H1 (cell line): Measurements from ENCODE around the gene CMC4. TPM values are rescaled to one million over a fixed set of nuclear protein-coding genes. Genes with fewer than 3 reads are reported as not detected.

Experiments used
- CTCF ChIA-PET: fragments of 300-600 bp; sonication (Branson Sonifier 250); formaldehyde crosslinking; loops from one replicate; lab custom pipeline; 2021; ENCODE audit not compliant: partially characterized antibody; lab: Charles Lee
- POLR2A ChIA-PET: fragments of 300-600 bp; sonication (Branson Sonifier 250); formaldehyde crosslinking; loops from one replicate; lab custom pipeline; 2021; ENCODE audit warnings: inconsistent platforms; ENCODE audit not compliant: partially characterized antibody; lab: Charles Lee
- DNase-seq, 2 experiments: peaks; one replicate each; pipeline versions ENCODE4 v3.0.0 to v3.0.0-alpha.2; 2010 to 2022; ENCODE audit warnings: low spot score in 2 of 2, low read depth in 1 of 2, mixed read lengths in 1 of 2
- FAIRE-seq: peaks from 2 replicates; lab custom pipeline; 2011; peaks lifted over from hg19 to GRCh38; lab: Jason Lieb, UNC
- H2AFZ ChIP-seq: 2 replicates; pipeline ENCODE4 v1.8.1; 2012; ENCODE audit warnings: low read length, inconsistent platforms
- H2AK5ac ChIP-seq: 2 replicates; pipeline ENCODE4 v1.6.1; 2013; ENCODE audit warnings: low read depth, low read length
- H2BK120ac ChIP-seq: replicated peaks from 2 replicates; pipeline ENCODE3; 2013; ENCODE audit warnings: low read depth, low read length, inconsistent platforms
- H2BK12ac ChIP-seq: 2 replicates; pipeline ENCODE4 v1.6.1; 2013; ENCODE audit warnings: low read depth, low read length
- H2BK15ac ChIP-seq: 2 replicates; pipeline ENCODE4 v1.6.1; 2013; ENCODE audit warnings: low read length
- H2BK20ac ChIP-seq: 2 replicates; pipeline ENCODE4 v1.6.1; 2013; ENCODE audit warnings: low read length
- H2BK5ac ChIP-seq: 2 replicates; pipeline ENCODE4 v1.6.1; 2013; ENCODE audit warnings: low read depth, low read length
- H3K14ac ChIP-seq: 2 replicates; pipeline ENCODE4 v1.6.1; 2013; ENCODE audit warnings: inconsistent platforms; ENCODE audit not compliant: insufficient read length
- H3K18ac ChIP-seq: 2 replicates; pipeline ENCODE4 v1.6.1; 2013; ENCODE audit warnings: low read length; ENCODE audit errors: extremely low read depth
- H3K23ac ChIP-seq: 2 replicates; pipeline ENCODE4 v1.6.1; 2013; ENCODE audit warnings: inconsistent platforms; ENCODE audit not compliant: insufficient read length
- H3K23me2 ChIP-seq: 2 replicates; pipeline ENCODE4 v1.6.1; 2013; ENCODE audit warnings: low read depth, low read length
- H3K27ac ChIP-seq: 2 replicates; pipeline ENCODE4 v1.6.1; 2011; ENCODE audit warnings: low read depth, low read length, inconsistent platforms
- H3K27me3 ChIP-seq, 4 experiments: replicated peaks in 1 of 4; 1 replicate in 1 of 4; 2 replicates in 3 of 4; pipeline versions ENCODE4 v1.6.1 to v1.8.1; 2011 to 2013; ENCODE audit warnings: low read length in 3 of 4, mild to moderate bottlenecking in 3 of 4, inconsistent platforms in 2 of 4, mixed read lengths in 2 of 4, moderate library complexity in 1 of 4; ENCODE audit not compliant: control insufficient read depth in 3 of 4, insufficient read depth in 3 of 4; ENCODE audit errors: extremely low read depth in 1 of 4
- H3K36me3 ChIP-seq, 4 experiments: 2 replicates each; pipeline versions ENCODE4 v1.6.1 to v1.8.1; 2011 to 2013; ENCODE audit warnings: mild to moderate bottlenecking in 4 of 4, low read length in 3 of 4, moderate library complexity in 2 of 4, control low read depth in 1 of 4, inconsistent platforms in 1 of 4; ENCODE audit not compliant: insufficient read depth in 4 of 4, control insufficient read depth in 2 of 4
- H3K4ac ChIP-seq: replicated peaks from 2 replicates; pipeline ENCODE3; 2013; ENCODE audit warnings: low read length, low read depth, mixed read lengths, inconsistent platforms; ENCODE audit not compliant: insufficient read length
- H3K4me1 ChIP-seq, 4 experiments: replicated peaks in 1 of 4; 1 replicate in 1 of 4; 2 replicates in 3 of 4; pipeline versions ENCODE4 v1.6.1 to v1.8.1; 2011 to 2013; ENCODE audit warnings: low read length in 3 of 4, inconsistent platforms in 2 of 4, mixed read lengths in 1 of 4; ENCODE audit not compliant: insufficient read depth in 4 of 4, control insufficient read depth in 3 of 4
- H3K4me2 ChIP-seq, 2 experiments: 2 replicates each; pipeline versions ENCODE4 v1.6.1 to v1.8.1; 2011 to 2013; ENCODE audit warnings: low read depth in 2 of 2, low read length in 2 of 2, control low read depth in 1 of 2, inconsistent platforms in 1 of 2, mild to moderate bottlenecking in 1 of 2; ENCODE audit not compliant: insufficient read depth in 1 of 2
- H3K4me3 ChIP-seq, 4 experiments: fragments of 200-600, 300-600 bp in 1 of 4; sonication (generic), shearing (Covaris generic), sonication (Bioruptor Twin) in 1 of 4; 2 replicates each; pipeline versions ENCODE4 v1.5.1 to v1.8.1; 2011 to 2016; ENCODE audit warnings: low read length in 4 of 4, low read depth in 3 of 4, control low read depth in 2 of 4, inconsistent platforms in 2 of 4, mild to moderate bottlenecking in 2 of 4, mixed read lengths in 1 of 4, moderate library complexity in 1 of 4; ENCODE audit not compliant: insufficient read depth in 2 of 4; ENCODE audit errors: extremely low read depth in 1 of 4
- H3K56ac ChIP-seq: replicated peaks from 2 replicates; pipeline ENCODE3; 2013; ENCODE audit warnings: low read depth, mild to moderate bottlenecking, mixed read lengths, low read length, inconsistent platforms; ENCODE audit not compliant: insufficient read length
- H3K79me1 ChIP-seq: 2 replicates; pipeline ENCODE4 v1.6.1; 2013; ENCODE audit warnings: low read depth, low read length, control low read depth
- H3K79me2 ChIP-seq, 2 experiments: 2 replicates each; pipeline versions ENCODE4 v1.6.1 to v1.8.1; 2012 to 2013; ENCODE audit warnings: low read length in 2 of 2, mild to moderate bottlenecking in 2 of 2, inconsistent platforms in 1 of 2; ENCODE audit not compliant: insufficient read depth in 2 of 2, control insufficient read depth in 1 of 2
- H3K9ac ChIP-seq, 4 experiments: replicated peaks in 1 of 4; 1 replicate in 1 of 4; 2 replicates in 3 of 4; pipeline versions ENCODE4 v1.6.1 to v1.8.1; 2011 to 2013; ENCODE audit warnings: low read depth in 3 of 4, low read length in 3 of 4, control low read depth in 2 of 4, mild to moderate bottlenecking in 2 of 4, moderate library complexity in 2 of 4, inconsistent platforms in 1 of 4; ENCODE audit errors: extremely low read depth in 1 of 4
- H3K9me3 ChIP-seq, 2 experiments: 2 replicates each; pipeline versions ENCODE4 v1.6.1 to v1.8.1; 2012 to 2013; ENCODE audit warnings: mild to moderate bottlenecking in 2 of 2, moderate library complexity in 2 of 2, control low read depth in 1 of 2, inconsistent platforms in 1 of 2, low read depth in 1 of 2, low read length in 1 of 2, mixed read lengths in 1 of 2; ENCODE audit not compliant: insufficient read depth in 2 of 2
- H4K20me1 ChIP-seq, 2 experiments: replicated peaks in 1 of 2; 2 replicates each; pipeline versions ENCODE3 to v1.8.1; 2011 to 2013; ENCODE audit warnings: inconsistent platforms in 2 of 2, low read length in 2 of 2, mild to moderate bottlenecking in 1 of 2; ENCODE audit not compliant: insufficient read depth in 2 of 2, control insufficient read depth in 1 of 2
- H4K5ac ChIP-seq: 2 replicates; pipeline ENCODE4 v1.6.1; 2013; ENCODE audit warnings: low read length, low read depth, mixed read lengths, inconsistent platforms; ENCODE audit not compliant: insufficient read length
- H4K8ac ChIP-seq: 2 replicates; pipeline ENCODE4 v1.8.0; 2013; ENCODE audit warnings: mild to moderate bottlenecking, moderate library complexity, low read length, inconsistent platforms; ENCODE audit not compliant: insufficient read depth; ENCODE audit errors: extremely low read depth
- H4K91ac ChIP-seq: replicated peaks from 2 replicates; pipeline ENCODE3; 2013; ENCODE audit warnings: low read length, mixed read lengths, inconsistent platforms; ENCODE audit not compliant: insufficient read length
- ASH2L ChIP-seq: fragments of 200-600, 300-600 bp; sonication (generic); IDR thresholded peaks from one replicate; pipeline ENCODE4 v1.7.1; 2017; ENCODE audit warnings: low read length
- BRCA1 ChIP-seq: IDR thresholded peaks from 2 replicates; pipeline ENCODE4 v1.6.1; 2012; ENCODE audit warnings: low read depth, low read length, improper control_type of control experiment
- CBX5 ChIP-seq: fragments of 300-800, 300-1000 bp; sonication (generic); IDR thresholded peaks from 2 replicates; pipeline ENCODE4 v1.7.1; 2016; ENCODE audit warnings: antibody characterized with exemption, low read length, low read depth
- KDM4A ChIP-seq: IDR thresholded peaks from one replicate; pipeline ENCODE4 v1.7.1; 2012; ENCODE audit warnings: low read depth, mild to moderate bottlenecking, moderate library complexity, low read length, inconsistent platforms; ENCODE audit not compliant: severe bottlenecking
- KDM5A ChIP-seq: fragments of 200-600 bp; IDR thresholded peaks from 2 replicates; pipeline ENCODE4 v1.7.1; 2012; ENCODE audit warnings: mild to moderate bottlenecking, low read length, inconsistent platforms, mixed read lengths
- POLR2AphosphoS5 ChIP-seq: IDR thresholded peaks from 2 replicates; pipeline ENCODE4 v1.6.1; 2011; ENCODE audit warnings: low read depth, low read length
- RFX5 ChIP-seq: IDR thresholded peaks from 2 replicates; pipeline ENCODE4 v1.6.1; 2011; ENCODE audit warnings: low read depth, low read length, improper control_type of control experiment, borderline replicate concordance
- SP4 ChIP-seq: IDR thresholded peaks from 2 replicates; pipeline ENCODE4 v1.6.1; 2012; ENCODE audit warnings: low read length, inconsistent platforms
- ZNF274 ChIP-seq: IDR thresholded peaks from 2 replicates; pipeline ENCODE4 v1.7.0; 2012; ENCODE audit warnings: low read length, borderline replicate concordance; ENCODE audit errors: extremely low read depth
- WGBS, 2 experiments: shearing (Covaris generic) in 1 of 2; methylation state at CpG; one replicate each; pipeline versions ENCODE4 v1.1.6 to v1.1.7; 2013 to 2015; ENCODE audit warnings: low lambda C conversion rate in 2 of 2, mixed read lengths in 2 of 2, inconsistent platforms in 1 of 2, low coverage in 1 of 2, missing lambda C conversion rate in 1 of 2; ENCODE audit not compliant: insufficient replicate concordance in 2 of 2, insufficient coverage in 1 of 2, insufficient read length in 1 of 2; ENCODE audit errors: extremely low coverage in 1 of 2, missing lambda C conversion rate in 1 of 2; 5-methylcytosine and 5-hydroxymethylcytosine counted together
- polyA plus RNA-seq, 7 experiments: library from polyadenylated mRNA; depleted of rRNA in 3 of 7; stranded (reverse) in 5 of 7; unstranded in 2 of 7; fragments of >200 nt in 5 of 7; fragments of 200-250 nt in 2 of 7; gene quantifications; 1 replicate in 5 of 7; 2 replicates in 1 of 7; 4 replicates in 1 of 7; pipeline versions ENCODE4 v1.2.1 to v1.2.3, GENCODE V29; 2011 to 2013; ENCODE audit warnings: missing spikeins in 2 of 7, mixed read lengths in 2 of 7
- total RNA-seq: library from RNA; stranded (reverse); fragmentation: NEBNext Ultra II Directional; extraction: Animal tissue kit (Norgen Biotek cat#: 25700); gene quantifications from 2 replicates; pipeline ENCODE4 v1.2.1, GENCODE V29; 2021
- TF ChIP-seq, protein P1 (sequence below): IDR thresholded peaks from 2 replicates; pipeline ENCODE4 v1.6.1; 2011; ENCODE audit warnings: low read length, improper control_type of control experiment

CMC4 gene
- total and polyA plus RNA-seq, 2 of the 8 experiments (the other 6 are each of a cell fraction or from before 2014, with no cell fraction given): 6.0 to 8.8 TPM

DNA sequence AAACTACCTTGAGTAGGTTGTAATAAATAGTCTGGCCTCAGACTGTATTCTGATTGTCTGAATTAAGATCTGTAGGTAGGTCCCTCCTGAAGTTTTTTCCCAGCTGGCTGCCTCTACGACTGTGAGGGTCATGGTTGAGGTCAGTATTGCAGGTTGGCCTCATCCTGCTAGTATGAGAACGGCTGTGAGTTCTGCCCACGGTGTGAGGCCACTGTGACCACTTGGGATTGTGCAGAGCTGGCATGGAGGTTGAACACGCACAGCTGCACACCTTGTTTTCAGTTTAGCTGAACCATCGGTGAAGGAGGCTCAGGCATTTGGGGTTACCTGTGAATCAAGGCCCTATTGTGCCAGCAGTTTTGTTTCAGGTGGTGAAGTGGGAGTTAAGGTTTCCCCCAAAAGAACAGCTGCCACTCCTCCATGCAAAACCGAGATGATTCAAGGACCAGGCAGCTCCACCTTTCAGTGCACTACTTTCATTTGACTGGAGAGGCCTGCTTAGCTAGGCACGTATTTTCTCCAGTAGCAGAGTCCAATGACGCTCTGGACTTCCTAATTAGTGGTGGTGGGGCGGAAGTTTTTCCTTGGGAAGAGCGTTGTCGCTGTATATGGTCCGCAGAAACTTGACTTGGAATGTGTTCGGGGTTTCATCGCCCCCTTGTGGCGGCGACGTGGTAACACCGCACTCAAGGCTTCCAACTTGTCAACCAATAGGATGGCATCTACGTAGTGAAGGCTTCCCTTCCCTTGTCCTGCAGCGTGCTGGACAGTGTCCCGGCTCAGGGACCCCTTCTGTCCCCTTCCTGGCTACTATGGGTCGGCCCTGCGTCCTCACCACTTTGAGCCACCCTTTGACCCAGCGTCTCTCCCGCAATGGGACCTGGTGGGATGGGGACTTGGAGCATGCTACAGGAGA lies 13.8 kb downstream of the CMC4 start:
- H3K18ac ChIP-seq: no peak overlapping the region
- FAIRE-seq: peak; percentile 100
- peak overlapping the region in 1 of 4 experiments; percentile 43; a peak in 4 of 7 replicates for H3K9ac ChIP-seq
- H3K4me2 ChIP-seq: peak overlapping the region; percentile 35 to 61
- POLR2A ChIA-PET: interaction anchor here (1.0 to 1.3 kb wide), 2 partner anchors 9 to 24 kb away, joined by 3 read pairs; no protein-coding TSS in a partner anchor
- H3K79me1 ChIP-seq: no peaks in the 10 kb centered on the region
- no peak overlapping the region for H2BK120ac ChIP-seq
- H4K8ac ChIP-seq: peak overlapping the region; percentile 75
- no peak overlapping the region for H2BK12ac ChIP-seq
- H2BK15ac ChIP-seq: no peak overlapping the region
- H2BK5ac ChIP-seq: no peak overlapping the region
- H3K36me3 ChIP-seq: peaks cover 0 to 7% (median 0%) of the 10 kb centered on the region in 4 experiments; a peak in 2 of 8 replicates
- H3K4me3 ChIP-seq: peak overlapping the region in 1 of 4 experiments; percentile 46; a peak in 1 of 8 replicates
- CTCF ChIA-PET: interaction anchor here (0.5 to 3.8 kb wide), 7 partner anchors 8 to 223 kb away, joined by 3 to 30 read pairs (median 6); partner anchors contain the start of gene BRCC3
- no peak overlapping the region for H3K4ac ChIP-seq
- no peaks in the 10 kb centered on the region for H4K20me1 ChIP-seq
- H2BK20ac ChIP-seq: no peak overlapping the region
- no peak overlapping the region for H3K14ac ChIP-seq
- H3K79me2 ChIP-seq: no peaks in the 10 kb centered on the region
- H3K4me1 ChIP-seq: no peaks in the 10 kb centered on the region
- H3K27me3 ChIP-seq: no peaks in the 10 kb centered on the region
- no peaks in the 10 kb centered on the region for H3K9me3 ChIP-seq
- H3K23me2 ChIP-seq: no peaks in the 10 kb centered on the region
- no peak overlapping the region for H4K5ac ChIP-seq
- DNase-seq: peak; percentile 63 to 65
- no peak overlapping the region for H3K23ac ChIP-seq
- H3K27ac ChIP-seq: no peak overlapping the region
- H2AFZ ChIP-seq: peak overlapping the region; percentile 92
- 48% methylated on average over 14 of the region's 25 CpGs; no CpG with 5 or more reads in 1 of the 2 experiments for WGBS, 2 experiments
- H4K91ac ChIP-seq: no peak overlapping the region
- no peak overlapping the region for H3K56ac ChIP-seq
- H2AK5ac ChIP-seq: no peak overlapping the region
- TF ChIP-seq KDM4A (no peak), RFX5 (no peak), SP4 (no peak), ASH2L (no peak), BRCA1 (no peak), CBX5 (no peak), KDM5A (no peak), POLR2AphosphoS5 (peak; percentile 58; the same call in 1 of the 2 replicates), ZNF274 (no peak)
- TF ChIP-seq, protein P1, sequence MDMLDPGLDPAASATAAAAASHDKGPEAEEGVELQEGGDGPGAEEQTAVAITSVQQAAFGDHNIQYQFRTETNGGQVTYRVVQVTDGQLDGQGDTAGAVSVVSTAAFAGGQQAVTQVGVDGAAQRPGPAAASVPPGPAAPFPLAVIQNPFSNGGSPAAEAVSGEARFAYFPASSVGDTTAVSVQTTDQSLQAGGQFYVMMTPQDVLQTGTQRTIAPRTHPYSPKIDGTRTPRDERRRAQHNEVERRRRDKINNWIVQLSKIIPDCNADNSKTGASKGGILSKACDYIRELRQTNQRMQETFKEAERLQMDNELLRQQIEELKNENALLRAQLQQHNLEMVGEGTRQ: no peak
